PC-9 (cell line): Measurements from ENCODE around the gene SYT1. TPM values are rescaled to one million over a fixed set of nuclear protein-coding genes. Genes with fewer than 3 reads are reported as not detected.

Experiments used
- BruUV-seq: library from RNA; stranded (reverse); fragments of 400-500 nt; replicated peaks from 2 replicates; lab custom pipeline; 2021; lab: Mats Ljungman, UMichigan
- CTCF ChIA-PET: fragments of 300-600 bp; sonication (Branson Sonifier 250); formaldehyde crosslinking; loops from one replicate; lab custom pipeline; 2022; ENCODE audit warnings: antibody characterized with exemption; lab: Charles Lee
- POLR2A ChIA-PET: fragments of 300-600 bp; sonication (Branson Sonifier 250); formaldehyde crosslinking; loops from one replicate; lab custom pipeline; 2022; ENCODE audit warnings: antibody characterized with exemption; ENCODE audit not compliant: unreplicated experiment; lab: Charles Lee
- DNase-seq, 2 experiments: peaks; one replicate each; pipeline versions ENCODE4 v3.0.0 to v3.0.0-alpha.2; 2015 to 2022; ENCODE audit warnings: mixed read lengths in 1 of 2
- H2AFZ ChIP-seq: fragments of 200-600 bp; sonication (generic); 2 replicates; pipeline ENCODE4 v1.8.1; 2017; ENCODE audit warnings: antibody characterized with exemption
- H3F3A ChIP-seq: fragments of 200-600 bp; sonication (generic); 2 replicates; pipeline ENCODE4 v1.8.1; 2017; ENCODE audit warnings: antibody characterized with exemption, mild to moderate bottlenecking, low read depth; ENCODE audit not compliant: insufficient read depth
- H3K27ac ChIP-seq: fragments of 200-600 bp; sonication (generic); 2 replicates; pipeline ENCODE4 v1.6.1; 2016; ENCODE audit warnings: mixed run types
- H3K27me3 ChIP-seq: fragments of 200-600 bp; sonication (generic); 2 replicates; pipeline ENCODE4 v1.6.1; 2016; ENCODE audit warnings: low read depth, mixed run types; ENCODE audit not compliant: insufficient read depth
- H3K36me3 ChIP-seq: fragments of 200-600 bp; sonication (generic); 2 replicates; pipeline ENCODE4 v1.6.1; 2016; ENCODE audit warnings: low read depth, mixed run types
- H3K4me1 ChIP-seq: fragments of 200-600 bp; sonication (generic); replicated peaks from 2 replicates; pipeline ENCODE4 v1.6.1; 2016; ENCODE audit warnings: mixed run types; ENCODE audit not compliant: insufficient read depth
- H3K4me2 ChIP-seq: fragments of 200-600 bp; sonication (generic); 2 replicates; pipeline ENCODE4 v1.6.1; 2017; ENCODE audit warnings: mixed run types
- H3K4me3 ChIP-seq: fragments of 200-600 bp; sonication (generic); 2 replicates; pipeline ENCODE4 v1.6.1; 2016; ENCODE audit warnings: mixed run types
- H3K79me2 ChIP-seq: fragments of 200-600 bp; sonication (generic); 2 replicates; pipeline ENCODE4 v1.6.1; 2017; ENCODE audit warnings: low read depth, mixed run types
- H3K9me2 ChIP-seq: fragments of 200-600 bp; sonication (generic); 2 replicates; pipeline ENCODE4 v1.8.1; 2017; ENCODE audit warnings: mild to moderate bottlenecking; ENCODE audit not compliant: insufficient read depth
- H3K9me3 ChIP-seq: fragments of 200-600 bp; sonication (generic); 2 replicates; pipeline ENCODE4 v1.8.1; 2016; ENCODE audit warnings: low read depth; ENCODE audit not compliant: insufficient read depth
- H4K20me1 ChIP-seq: fragments of 200-600 bp; sonication (generic); 2 replicates; pipeline ENCODE4 v1.8.1; 2017; ENCODE audit not compliant: insufficient read depth
- EZH2 ChIP-seq: fragments of 200-600 bp; sonication (generic); IDR thresholded peaks from 2 replicates; pipeline ENCODE4 v1.8.0; 2017; ENCODE audit warnings: antibody characterized with exemption, low read depth
- intact Hi-C: fragments of 100-400 bp; cut with micrococcal nuclease; formaldehyde crosslinking; loops from one replicate; pipeline ENCODE4 v1.10.0; 2022; ENCODE audit not compliant: unreplicated experiment
- total RNA-seq: library from RNA; stranded (reverse); gene quantifications from 2 replicates; pipeline ENCODE4 v1.2.3, GENCODE V29; 2021
- TF ChIP-seq, protein P1 (sequence below): fragments of 200-600 bp; sonication (generic); conservative IDR thresholded peaks from 2 replicates; pipeline ENCODE4 v1.6.1; 2017; ENCODE audit warnings: mixed run types, antibody characterized with exemption, mild to moderate bottlenecking, moderate library complexity

The SYT1 gene
- total RNA-seq, 1 experiment from 2014 or later, result 1.2 TPM

DNA sequence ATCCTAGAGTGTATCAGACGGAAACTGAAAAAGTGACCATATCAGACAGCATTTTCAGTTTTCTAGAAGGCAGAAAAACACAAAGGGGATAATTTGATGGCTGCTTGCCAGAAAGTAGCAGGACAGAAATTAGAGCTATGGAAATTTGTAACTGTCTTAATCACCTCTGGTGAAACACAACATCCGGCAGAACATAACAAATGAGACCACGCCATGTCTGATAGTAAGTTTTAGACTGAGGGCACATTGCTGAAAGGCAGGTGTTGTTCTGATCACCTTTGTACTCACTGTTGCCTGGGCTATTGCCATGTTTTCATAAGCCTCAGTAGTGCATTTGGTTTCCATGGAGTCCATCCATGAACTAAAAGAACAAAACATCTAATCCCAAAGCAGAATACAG, 535.9 kb downstream of the SYT1 start:
- H3F3A ChIP-seq, result no peaks in the 10 kb centered on the region
- no peaks in the 10 kb centered on the region for H3K36me3 ChIP-seq
- H3K9me3 ChIP-seq, result no peaks in the 10 kb centered on the region
- TF ChIP-seq, protein P1, sequence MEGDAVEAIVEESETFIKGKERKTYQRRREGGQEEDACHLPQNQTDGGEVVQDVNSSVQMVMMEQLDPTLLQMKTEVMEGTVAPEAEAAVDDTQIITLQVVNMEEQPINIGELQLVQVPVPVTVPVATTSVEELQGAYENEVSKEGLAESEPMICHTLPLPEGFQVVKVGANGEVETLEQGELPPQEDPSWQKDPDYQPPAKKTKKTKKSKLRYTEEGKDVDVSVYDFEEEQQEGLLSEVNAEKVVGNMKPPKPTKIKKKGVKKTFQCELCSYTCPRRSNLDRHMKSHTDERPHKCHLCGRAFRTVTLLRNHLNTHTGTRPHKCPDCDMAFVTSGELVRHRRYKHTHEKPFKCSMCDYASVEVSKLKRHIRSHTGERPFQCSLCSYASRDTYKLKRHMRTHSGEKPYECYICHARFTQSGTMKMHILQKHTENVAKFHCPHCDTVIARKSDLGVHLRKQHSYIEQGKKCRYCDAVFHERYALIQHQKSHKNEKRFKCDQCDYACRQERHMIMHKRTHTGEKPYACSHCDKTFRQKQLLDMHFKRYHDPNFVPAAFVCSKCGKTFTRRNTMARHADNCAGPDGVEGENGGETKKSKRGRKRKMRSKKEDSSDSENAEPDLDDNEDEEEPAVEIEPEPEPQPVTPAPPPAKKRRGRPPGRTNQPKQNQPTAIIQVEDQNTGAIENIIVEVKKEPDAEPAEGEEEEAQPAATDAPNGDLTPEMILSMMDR, result no peak
- TF ChIP-seq EZH2, result no peak
- H3K27me3 ChIP-seq, result no peaks in the 10 kb centered on the region
- CTCF ChIA-PET, result no interaction called here
- H3K27ac ChIP-seq, result no peak overlapping the region
- H3K4me1 ChIP-seq, result no peaks in the 10 kb centered on the region
- H3K4me3 ChIP-seq, result no peak overlapping the region
- no peak overlapping the region for H3K4me2 ChIP-seq
- H3K9me2 ChIP-seq, result no peaks in the 10 kb centered on the region
- intact Hi-C loops, result loop anchor here (10.0 kb wide), 1 partner anchor 1074 kb away; no protein-coding TSS in a partner anchor
- no peak overlapping the region for H2AFZ ChIP-seq
- BruUV-seq, result no TSS peak
- no peaks in the 10 kb centered on the region for H4K20me1 ChIP-seq
- no peak for DNase-seq
- POLR2A ChIA-PET, result interaction anchor here (0.6 kb wide), 1 partner anchor 11 kb away, joined by 7 read pairs; no protein-coding TSS in a partner anchor
- no peaks in the 10 kb centered on the region for H3K79me2 ChIP-seq

DNA sequence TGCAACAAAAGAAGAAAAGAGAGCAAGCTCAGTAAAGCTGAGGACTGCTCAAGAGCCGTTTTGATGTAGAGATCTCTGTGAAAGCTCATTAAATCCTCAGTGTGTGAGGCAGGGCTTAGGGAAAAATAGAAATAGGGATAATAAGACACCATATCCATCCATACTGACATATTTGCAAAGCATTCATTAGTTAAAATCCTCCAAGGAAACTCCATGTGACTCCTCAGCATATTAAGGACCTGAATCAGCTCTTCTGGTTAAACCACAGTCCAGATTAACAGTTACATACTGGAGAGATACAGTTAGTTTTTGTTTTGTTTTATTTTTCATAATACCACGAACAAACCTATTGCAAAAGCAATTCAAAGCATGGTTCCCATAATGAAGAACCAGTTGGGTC, 538.0 kb downstream of the SYT1 start:
- Histone ChIP-seq H3K4me1 (no peaks in the 10 kb centered on the region), H4K20me1 (no peaks in the 10 kb centered on the region), H3K36me3 (no peaks in the 10 kb centered on the region), H3K9me2 (no peaks in the 10 kb centered on the region), H3K4me2 (no peak overlapping the region), H3K27me3 (no peaks in the 10 kb centered on the region), H3K9me3 (no peaks in the 10 kb centered on the region), H3K27ac (no peak overlapping the region), H3F3A (no peaks in the 10 kb centered on the region), H3K4me3 (no peak overlapping the region), H2AFZ (no peak overlapping the region), H3K79me2 (no peaks in the 10 kb centered on the region)
- TF ChIP-seq, protein P1, result no peak
- no peak for TF ChIP-seq EZH2
- POLR2A ChIA-PET, result interaction anchor here (0.7 kb wide), 1 partner anchor 164 kb away, joined by 7 read pairs; no protein-coding TSS in a partner anchor
- DNase-seq, result no peak
- intact Hi-C loops, result loop anchor here (10.0 kb wide), 1 partner anchor 1072 kb away; no protein-coding TSS in a partner anchor
- CTCF ChIA-PET, result interaction anchor here (0.6 kb wide), 1 partner anchor 17 kb away, joined by 3 read pairs; no protein-coding TSS in a partner anchor
- BruUV-seq, result no TSS peak

DNA sequence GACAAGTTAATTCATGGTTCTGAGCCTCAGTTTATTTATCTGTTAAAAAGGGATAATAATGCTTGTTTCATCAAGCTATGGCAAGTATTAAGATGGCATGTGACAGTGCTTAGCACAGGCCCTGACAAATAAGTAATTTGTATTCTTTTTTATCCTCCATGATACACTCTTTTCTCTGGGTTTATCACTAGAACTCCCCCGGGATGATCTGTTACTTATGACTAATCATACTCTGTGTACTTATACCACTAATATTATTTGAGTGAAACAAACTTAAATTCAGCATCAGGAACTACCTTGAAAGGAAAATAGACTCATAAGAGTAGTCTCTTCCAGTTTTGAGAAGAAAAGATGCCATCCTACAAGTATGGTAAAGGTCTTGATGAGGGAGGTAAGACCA, 542.4 kb downstream of the SYT1 start:
- Histone ChIP-seq H3K9me3 (no peaks in the 10 kb centered on the region; the same call in 1 of the 2 replicates), H3K4me2 (no peak overlapping the region), H2AFZ (no peak overlapping the region), H3F3A (no peaks in the 10 kb centered on the region), H3K27me3 (no peaks in the 10 kb centered on the region), H3K36me3 (no peaks in the 10 kb centered on the region), H3K4me1 (peaks cover 7% of the 10 kb centered on the region), H4K20me1 (no peaks in the 10 kb centered on the region), H3K27ac (no peak overlapping the region), H3K9me2 (no peaks in the 10 kb centered on the region), H3K4me3 (no peak overlapping the region), H3K79me2 (no peaks in the 10 kb centered on the region)
- POLR2A ChIA-PET, result no interaction called here
- CTCF ChIA-PET, result no interaction called here
- intact Hi-C loops, result loop anchor here (5.0 to 10.0 kb wide), 2 partner anchors 285 to 1068 kb away; partner anchors contain the start of gene PAWR
- BruUV-seq, result no TSS peak
- TF ChIP-seq, protein P1, result no peak
- TF ChIP-seq EZH2, result no peak
- no peak for DNase-seq
